Panc1 (cell line): Measurements from ENCODE around the gene UBC. TPM values are rescaled to one million over a fixed set of nuclear protein-coding genes. Genes with fewer than 3 reads are reported as not detected.
"Not testable (repeated sequence)": the region's sequence is repeated elsewhere in the genome, so short reads cannot be mapped to it uniquely, and the experiment has no call there.

Source experiments
- ATAC-seq: fragments of 200-7000 bp; cut with Tn5 transposase; 2 replicates; pipeline ENCODE4 v1.9.1; 2020; ENCODE audit warnings: mild to moderate bottlenecking, moderate library complexity
- BruUV-seq: library from RNA; stranded (reverse); fragments of 400-500 nt; replicated peaks from 2 replicates; lab custom pipeline; 2021; lab: Mats Ljungman, UMichigan
- CTCF ChIA-PET: fragments of 300-600 bp; sonication (Branson Sonifier 250); formaldehyde crosslinking; loops from one replicate; lab custom pipeline; 2022; ENCODE audit warnings: antibody characterized with exemption; lab: Charles Lee
- POLR2A ChIA-PET: fragments of 300-600 bp; sonication (Branson Sonifier 250); formaldehyde crosslinking; loops from one replicate; lab custom pipeline; 2022; ENCODE audit warnings: antibody characterized with exemption; lab: Charles Lee
- DNase-seq: peaks from one replicate; pipeline ENCODE4 v3.0.0-alpha.2; 2010; ENCODE audit warnings: low read depth, low spot score
- H3K27ac ChIP-seq: 2 replicates; pipeline ENCODE4 v1.5.1; 2011; ENCODE audit warnings: mild to moderate bottlenecking, low read length, inconsistent platforms
- H3K27me3 ChIP-seq: fragments of 200-500 bp; sonication (Bioruptor generic); 2 replicates; pipeline ENCODE4 v1.6.0; 2014; ENCODE audit warnings: low read length, inconsistent platforms; ENCODE audit not compliant: control insufficient read depth, insufficient read depth
- H3K36me3 ChIP-seq: fragments of 200-500 bp; sonication (Bioruptor generic); 2 replicates; pipeline ENCODE4 v1.5.1; 2014; ENCODE audit warnings: inconsistent platforms, mild to moderate bottlenecking, low read length, moderate library complexity; ENCODE audit not compliant: control insufficient read depth, insufficient read depth
- H3K4me1 ChIP-seq: 2 replicates; pipeline ENCODE4 v1.5.1; 2011; ENCODE audit warnings: inconsistent platforms, mild to moderate bottlenecking, low read length, moderate library complexity; ENCODE audit not compliant: control insufficient read depth, insufficient read depth
- H3K4me3 ChIP-seq, 2 experiments: 2 replicates each; pipeline ENCODE4 v1.5.1; 2011 to 2012; ENCODE audit warnings: low read depth in 2 of 2, low read length in 2 of 2, mild to moderate bottlenecking in 2 of 2, inconsistent platforms in 1 of 2, moderate library complexity in 1 of 2
- H3K9me3 ChIP-seq: fragments of 200-500 bp; sonication (Bioruptor generic); 2 replicates; pipeline ENCODE4 v1.5.1; 2014; ENCODE audit warnings: low read depth, mild to moderate bottlenecking, inconsistent platforms, low read length, moderate library complexity; ENCODE audit not compliant: control insufficient read depth, insufficient read depth
- CTCF ChIP-seq: fragments of 450-650 bp; IDR thresholded peaks from 2 replicates; pipeline ENCODE4 v1.5.1; 2017; ENCODE audit warnings: mild to moderate bottlenecking
- POLR2AphosphoS5 ChIP-seq: IDR thresholded peaks from 2 replicates; pipeline ENCODE4 v1.6.1; 2012; ENCODE audit warnings: mild to moderate bottlenecking, low read depth, low read length, moderate library complexity
- SIN3A ChIP-seq: IDR thresholded peaks from 2 replicates; pipeline ENCODE4 v1.6.1; 2012; ENCODE audit warnings: low read depth, mild to moderate bottlenecking, low read length, moderate library complexity, borderline replicate concordance; ENCODE audit not compliant: insufficient read depth
- TCF7L2 ChIP-seq: IDR thresholded peaks from 2 replicates; pipeline ENCODE4 v1.6.1; 2011; ENCODE audit warnings: mild to moderate bottlenecking, low read depth, low read length, inconsistent platforms
- in situ Hi-C: cut with HindIII; loops from 2 replicates; pipeline ENCODE4 v1.10.0; 2016; ENCODE audit warnings: low sequenced_read_pairs, low pct_unique_long_range_greater_than_20kb
- intact Hi-C: fragments of 100-400 bp; cut with micrococcal nuclease; formaldehyde crosslinking; loops from one replicate; pipeline ENCODE4 v1.10.0; 2022; ENCODE audit not compliant: unreplicated experiment
- total RNA-seq: library from RNA; stranded (reverse); gene quantifications from one replicate; pipeline ENCODE4 v1.2.1, GENCODE V29; 2021; ENCODE audit not compliant: unreplicated experiment
- TF ChIP-seq, protein P1 (sequence below), 2 experiments: IDR thresholded peaks; 2 replicates each; pipeline ENCODE4 v1.6.1; 2011 to 2012; ENCODE audit warnings: low read depth in 2 of 2, control low read depth in 1 of 2, low read length in 1 of 2, mild to moderate bottlenecking in 1 of 2, moderate library complexity in 1 of 2; ENCODE audit not compliant: insufficient read depth in 1 of 2

UBC gene
- total RNA-seq, 1 experiment from 2014 or later, result 1,725 TPM

- H3K27ac ChIP-seq, result peak overlapping the region; percentile 37; the same call in 1 of the 2 replicates
- H3K4me1 ChIP-seq, result peaks cover 16% of the 10 kb centered on the region
- CTCF ChIA-PET, result no interaction called here
- TF ChIP-seq SIN3A (no peak), TCF7L2 (no peak), POLR2AphosphoS5 (no peak), CTCF (no peak)
- TF ChIP-seq, protein P1, sequence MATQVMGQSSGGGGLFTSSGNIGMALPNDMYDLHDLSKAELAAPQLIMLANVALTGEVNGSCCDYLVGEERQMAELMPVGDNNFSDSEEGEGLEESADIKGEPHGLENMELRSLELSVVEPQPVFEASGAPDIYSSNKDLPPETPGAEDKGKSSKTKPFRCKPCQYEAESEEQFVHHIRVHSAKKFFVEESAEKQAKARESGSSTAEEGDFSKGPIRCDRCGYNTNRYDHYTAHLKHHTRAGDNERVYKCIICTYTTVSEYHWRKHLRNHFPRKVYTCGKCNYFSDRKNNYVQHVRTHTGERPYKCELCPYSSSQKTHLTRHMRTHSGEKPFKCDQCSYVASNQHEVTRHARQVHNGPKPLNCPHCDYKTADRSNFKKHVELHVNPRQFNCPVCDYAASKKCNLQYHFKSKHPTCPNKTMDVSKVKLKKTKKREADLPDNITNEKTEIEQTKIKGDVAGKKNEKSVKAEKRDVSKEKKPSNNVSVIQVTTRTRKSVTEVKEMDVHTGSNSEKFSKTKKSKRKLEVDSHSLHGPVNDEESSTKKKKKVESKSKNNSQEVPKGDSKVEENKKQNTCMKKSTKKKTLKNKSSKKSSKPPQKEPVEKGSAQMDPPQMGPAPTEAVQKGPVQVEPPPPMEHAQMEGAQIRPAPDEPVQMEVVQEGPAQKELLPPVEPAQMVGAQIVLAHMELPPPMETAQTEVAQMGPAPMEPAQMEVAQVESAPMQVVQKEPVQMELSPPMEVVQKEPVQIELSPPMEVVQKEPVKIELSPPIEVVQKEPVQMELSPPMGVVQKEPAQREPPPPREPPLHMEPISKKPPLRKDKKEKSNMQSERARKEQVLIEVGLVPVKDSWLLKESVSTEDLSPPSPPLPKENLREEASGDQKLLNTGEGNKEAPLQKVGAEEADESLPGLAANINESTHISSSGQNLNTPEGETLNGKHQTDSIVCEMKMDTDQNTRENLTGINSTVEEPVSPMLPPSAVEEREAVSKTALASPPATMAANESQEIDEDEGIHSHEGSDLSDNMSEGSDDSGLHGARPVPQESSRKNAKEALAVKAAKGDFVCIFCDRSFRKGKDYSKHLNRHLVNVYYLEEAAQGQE (IDR thresholded peaks at IDR 0.05; ENCODE audit: insufficient read depth in 1 of 2, low read depth in 2 of 2, low read length in 1 of 2), result no peak
- H3K9me3 ChIP-seq, result no peaks in the 10 kb centered on the region
- no peak overlapping the region for H3K4me3 ChIP-seq
- BruUV-seq, result no TSS peak
- H3K36me3 ChIP-seq, result no peaks in the 10 kb centered on the region
- in situ Hi-C loops, result no loop called here
- H3K27me3 ChIP-seq, result no peaks in the 10 kb centered on the region
- ATAC-seq (peak; percentile 54), DNase-seq (no peak)
- POLR2A ChIA-PET, result no interaction called here
- intact Hi-C loops, result loop anchor here (10.0 kb wide), 1 partner anchor 1079 kb away; no protein-coding TSS in a partner anchor
Observed at GRCh38 chr12:124883263-124884130, 31.0 kb downstream of the UBC start.

DNA sequence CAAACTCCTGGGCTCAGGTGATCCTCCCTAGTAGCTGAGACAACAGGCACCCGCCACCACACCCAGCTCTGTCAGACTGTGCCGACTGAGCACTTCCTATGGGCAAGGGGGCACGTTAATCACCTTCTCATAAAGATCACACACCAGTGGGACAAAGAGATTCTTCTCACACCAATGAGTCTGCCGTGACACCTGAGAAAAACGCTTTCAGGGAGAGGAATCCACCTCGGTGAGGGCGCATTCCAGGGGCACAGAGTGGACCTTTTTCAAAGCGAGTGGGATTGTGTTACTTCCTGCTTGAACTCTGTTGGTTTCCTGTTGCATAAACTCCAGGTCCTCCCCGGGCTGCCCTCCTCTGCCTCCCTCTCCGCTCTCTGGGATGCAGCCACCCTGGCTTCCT lies 33.3 kb downstream of the UBC start:
- POLR2A ChIA-PET, result no interaction called here
- no peak for TF ChIP-seq POLR2AphosphoS5
- TF ChIP-seq, protein P1 (IDR thresholded peaks at IDR 0.05; ENCODE audit: insufficient read depth in 1 of 2, low read depth in 2 of 2, low read length in 1 of 2), result no peak
- no peak for TF ChIP-seq CTCF
- no peak for TF ChIP-seq SIN3A
- no peak for TF ChIP-seq TCF7L2
- BruUV-seq, result no TSS peak
- intact Hi-C loops, result loop anchor here (10.0 kb wide), 1 partner anchor 1076 kb away; no protein-coding TSS in a partner anchor
- no peak for DNase-seq
- Histone ChIP-seq H3K4me1 (peaks cover 22% of the 10 kb centered on the region), H3K4me3 (no peak overlapping the region), H3K27me3 (no peaks in the 10 kb centered on the region), H3K9me3 (no peaks in the 10 kb centered on the region), H3K36me3 (no peaks in the 10 kb centered on the region), H3K27ac (no peak overlapping the region)
- in situ Hi-C loops, result no loop called here
- no peak for ATAC-seq
- CTCF ChIA-PET, result no interaction called here

GRCh38 chr12:124880335-124880734 lies 34.1 kb downstream of the UBC start:
- CTCF ChIA-PET, result interaction anchor here (1.5 kb wide), 1 partner anchor 26 kb away, joined by 5 read pairs; no protein-coding TSS in a partner anchor
- ATAC-seq, POLR2A ChIA-PET, H3K36me3 ChIP-seq, DNase-seq, in situ Hi-C loops, H3K4me3 ChIP-seq, H3K27me3 ChIP-seq, H3K9me3 ChIP-seq, H3K27ac ChIP-seq, BruUV-seq: not testable (repeated sequence)
- intact Hi-C loops, result loop anchor here (10.0 kb wide), 1 partner anchor 1076 kb away; no protein-coding TSS in a partner anchor
- H3K4me1 ChIP-seq, result peaks cover 29% of the 10 kb centered on the region
